Fibroblast of lung (primary cell): ENCODE measurements around the gene SRGAP1.

Source experiments
- EZH2 ChIP-seq: IDR thresholded peaks from 2 replicates; pipeline ENCODE4 v1.5.1; 2012; ENCODE audit warnings: low read length, control low read depth, mild to moderate bottlenecking; ENCODE audit errors: missing control alignments
- TF ChIP-seq, protein P1 (sequence below), 2 donors: IDR thresholded peaks in 1 of 2; conservative IDR thresholded peaks in 1 of 2; 1 replicate in 1 of 2; 2 replicates in 1 of 2; pipeline ENCODE4 v1.5.1; 2011 to 2012; ENCODE audit warnings: low read length in 2 of 2, control low read depth in 1 of 2, inconsistent platforms in 1 of 2, low read depth in 1 of 2, mild to moderate bottlenecking in 1 of 2

DNA sequence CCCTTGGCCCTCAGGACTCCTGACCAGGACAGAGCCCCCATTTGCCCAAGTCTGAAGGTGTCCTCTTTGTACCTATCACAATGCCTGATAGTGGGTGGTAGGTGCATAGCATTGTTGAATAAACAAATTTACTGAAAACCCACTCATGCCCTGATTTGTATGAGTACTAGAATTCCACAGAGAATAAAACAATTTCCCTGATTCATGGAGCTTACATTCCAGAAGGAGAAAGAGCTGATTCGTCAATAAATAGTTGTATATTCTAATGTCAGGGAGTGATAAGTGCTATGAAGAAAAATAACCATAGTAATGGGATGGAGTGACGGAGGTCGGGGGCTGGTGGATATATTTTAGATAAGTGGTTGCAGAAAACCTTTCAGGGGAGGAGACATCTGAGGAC lies 117.0 kb downstream of the SRGAP1 start:
- TF ChIP-seq, protein P1, sequence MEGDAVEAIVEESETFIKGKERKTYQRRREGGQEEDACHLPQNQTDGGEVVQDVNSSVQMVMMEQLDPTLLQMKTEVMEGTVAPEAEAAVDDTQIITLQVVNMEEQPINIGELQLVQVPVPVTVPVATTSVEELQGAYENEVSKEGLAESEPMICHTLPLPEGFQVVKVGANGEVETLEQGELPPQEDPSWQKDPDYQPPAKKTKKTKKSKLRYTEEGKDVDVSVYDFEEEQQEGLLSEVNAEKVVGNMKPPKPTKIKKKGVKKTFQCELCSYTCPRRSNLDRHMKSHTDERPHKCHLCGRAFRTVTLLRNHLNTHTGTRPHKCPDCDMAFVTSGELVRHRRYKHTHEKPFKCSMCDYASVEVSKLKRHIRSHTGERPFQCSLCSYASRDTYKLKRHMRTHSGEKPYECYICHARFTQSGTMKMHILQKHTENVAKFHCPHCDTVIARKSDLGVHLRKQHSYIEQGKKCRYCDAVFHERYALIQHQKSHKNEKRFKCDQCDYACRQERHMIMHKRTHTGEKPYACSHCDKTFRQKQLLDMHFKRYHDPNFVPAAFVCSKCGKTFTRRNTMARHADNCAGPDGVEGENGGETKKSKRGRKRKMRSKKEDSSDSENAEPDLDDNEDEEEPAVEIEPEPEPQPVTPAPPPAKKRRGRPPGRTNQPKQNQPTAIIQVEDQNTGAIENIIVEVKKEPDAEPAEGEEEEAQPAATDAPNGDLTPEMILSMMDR (conservative IDR thresholded peaks at IDR 0.05 in 1 of 2, IDR thresholded peaks at IDR 0.05 in 1 of 2; ENCODE audit: low read depth in 1 of 2, low read length in 2 of 2), result no peak
- TF ChIP-seq EZH2, result no peak
